ENCODE data around the gene GPR158.
"Not testable (repeated sequence)": the region's sequence is repeated elsewhere in the genome, so short reads cannot be mapped to it uniquely, and the experiment has no call there.

The GPR158 gene, protein sequence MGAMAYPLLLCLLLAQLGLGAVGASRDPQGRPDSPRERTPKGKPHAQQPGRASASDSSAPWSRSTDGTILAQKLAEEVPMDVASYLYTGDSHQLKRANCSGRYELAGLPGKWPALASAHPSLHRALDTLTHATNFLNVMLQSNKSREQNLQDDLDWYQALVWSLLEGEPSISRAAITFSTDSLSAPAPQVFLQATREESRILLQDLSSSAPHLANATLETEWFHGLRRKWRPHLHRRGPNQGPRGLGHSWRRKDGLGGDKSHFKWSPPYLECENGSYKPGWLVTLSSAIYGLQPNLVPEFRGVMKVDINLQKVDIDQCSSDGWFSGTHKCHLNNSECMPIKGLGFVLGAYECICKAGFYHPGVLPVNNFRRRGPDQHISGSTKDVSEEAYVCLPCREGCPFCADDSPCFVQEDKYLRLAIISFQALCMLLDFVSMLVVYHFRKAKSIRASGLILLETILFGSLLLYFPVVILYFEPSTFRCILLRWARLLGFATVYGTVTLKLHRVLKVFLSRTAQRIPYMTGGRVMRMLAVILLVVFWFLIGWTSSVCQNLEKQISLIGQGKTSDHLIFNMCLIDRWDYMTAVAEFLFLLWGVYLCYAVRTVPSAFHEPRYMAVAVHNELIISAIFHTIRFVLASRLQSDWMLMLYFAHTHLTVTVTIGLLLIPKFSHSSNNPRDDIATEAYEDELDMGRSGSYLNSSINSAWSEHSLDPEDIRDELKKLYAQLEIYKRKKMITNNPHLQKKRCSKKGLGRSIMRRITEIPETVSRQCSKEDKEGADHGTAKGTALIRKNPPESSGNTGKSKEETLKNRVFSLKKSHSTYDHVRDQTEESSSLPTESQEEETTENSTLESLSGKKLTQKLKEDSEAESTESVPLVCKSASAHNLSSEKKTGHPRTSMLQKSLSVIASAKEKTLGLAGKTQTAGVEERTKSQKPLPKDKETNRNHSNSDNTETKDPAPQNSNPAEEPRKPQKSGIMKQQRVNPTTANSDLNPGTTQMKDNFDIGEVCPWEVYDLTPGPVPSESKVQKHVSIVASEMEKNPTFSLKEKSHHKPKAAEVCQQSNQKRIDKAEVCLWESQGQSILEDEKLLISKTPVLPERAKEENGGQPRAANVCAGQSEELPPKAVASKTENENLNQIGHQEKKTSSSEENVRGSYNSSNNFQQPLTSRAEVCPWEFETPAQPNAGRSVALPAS (N-terminal part only)

GRCh38 chr10:25174461-25175230, at the start of gene GPR158:
GPR158 (plus strand) TSS chr10:25175001; CDS start chr10:25175421, 420 bp downstream.
- no peak for FAIRE-seq
- DNase-seq (ENCODE audit: low spot score): no peak

- DNase-seq (ENCODE audit: low spot score): no peak
- FAIRE-seq: no peak
These were observed 49.6 kb upstream of the GPR158 start for GRCh38 chr10:25125201-25125611.

DNA sequence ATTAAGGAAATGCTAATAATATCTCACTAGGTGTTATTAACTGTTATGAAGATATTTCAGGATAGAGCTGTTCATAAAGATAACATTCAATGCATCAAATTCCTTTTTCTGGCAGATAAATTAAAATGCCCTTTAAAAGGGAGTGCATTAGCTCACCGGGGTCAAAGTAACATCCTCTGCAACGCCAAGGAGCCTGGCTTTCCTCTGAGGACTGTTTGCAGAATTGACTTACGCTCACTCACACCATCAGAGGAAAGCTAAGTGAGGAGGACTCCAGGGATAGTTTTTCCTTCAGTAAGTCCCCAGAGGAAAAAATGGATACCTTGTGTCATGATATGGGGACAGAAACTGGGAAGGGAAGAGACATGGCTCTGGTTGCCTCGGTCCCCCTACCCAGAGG, 45.2 kb upstream of the GPR158 start:
- FAIRE-seq (no peak), DNase-seq (ENCODE audit: low spot score) (no peak)

- DNase-seq (ENCODE audit: low spot score) (no peak), FAIRE-seq (no peak)
These were observed 43.9 kb upstream of the GPR158 start for GRCh38 chr10:25130906-25131305.

GRCh38 chr10:25142116-25142864, 32.5 kb upstream of the GPR158 start:
- FAIRE-seq (no peak), DNase-seq (ENCODE audit: low spot score) (no peak)

- DNase-seq (ENCODE audit: low spot score) (no peak), FAIRE-seq (no peak)
These were observed 17.2 kb upstream of the GPR158 start for GRCh38 chr10:25157650-25158049.

GRCh38 chr10:25159591-25159990, 15.2 kb upstream of the GPR158 start:
- FAIRE-seq (no peak), DNase-seq (ENCODE audit: low spot score) (no peak)

- FAIRE-seq (no peak), DNase-seq (ENCODE audit: low spot score) (no peak)
These were observed 12.4 kb upstream of the GPR158 start for GRCh38 chr10:25162391-25162790.

- DNase-seq (ENCODE audit: low spot score); FAIRE-seq: not testable (repeated sequence)
These were observed 11.3 kb upstream of the GPR158 start for GRCh38 chr10:25163464-25163863.

GRCh38 chr10:25169740-25170139, 5.1 kb upstream of the GPR158 start:
- DNase-seq (ENCODE audit: low spot score) (no peak), FAIRE-seq (no peak)

- FAIRE-seq (no peak), DNase-seq (ENCODE audit: low spot score) (no peak)
These were observed 4.2 kb upstream of the GPR158 start for GRCh38 chr10:25170627-25171026.

GRCh38 chr10:25175527-25176420, 973 bp downstream of the GPR158 start:
- FAIRE-seq (no peak), DNase-seq (ENCODE audit: low spot score) (no peak)

- FAIRE-seq (no peak), DNase-seq (ENCODE audit: low spot score) (no peak)
These were observed 1.7 kb downstream of the GPR158 start for GRCh38 chr10:25176421-25176968.

DNA sequence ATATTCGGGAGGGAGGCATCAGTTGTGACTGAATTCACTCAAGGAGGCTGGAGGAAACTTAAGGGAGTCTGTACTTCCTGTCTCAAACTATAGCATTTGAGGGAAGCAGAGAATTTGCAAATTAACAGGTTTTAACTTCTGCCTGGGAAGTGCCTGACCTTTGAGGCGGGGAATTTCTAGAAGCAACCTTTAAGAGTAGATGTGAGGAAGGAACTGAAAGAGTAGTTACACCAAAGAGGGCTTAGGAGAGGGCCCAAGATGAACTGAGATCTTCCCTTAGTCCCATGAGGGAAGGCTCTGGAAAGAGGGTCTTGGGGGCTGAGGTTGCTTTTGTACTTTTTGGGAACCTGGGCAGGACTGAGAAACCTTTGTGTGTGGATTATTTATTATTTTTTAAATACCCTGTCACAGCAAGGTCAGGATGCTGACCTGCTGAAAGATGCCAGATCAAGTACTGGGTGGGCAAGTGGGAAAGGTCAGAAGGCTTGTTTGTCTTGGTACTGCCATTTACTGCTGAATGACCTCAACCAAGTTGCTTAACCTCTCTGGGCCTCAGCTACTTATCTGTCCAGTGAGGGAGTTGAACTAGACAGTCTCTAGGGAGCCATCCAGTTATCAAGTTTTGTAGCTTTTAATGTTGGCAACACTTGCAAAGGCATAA, 2.4 kb downstream of the GPR158 start:
- FAIRE-seq: no peak
- no peak for DNase-seq (ENCODE audit: low spot score)

DNA sequence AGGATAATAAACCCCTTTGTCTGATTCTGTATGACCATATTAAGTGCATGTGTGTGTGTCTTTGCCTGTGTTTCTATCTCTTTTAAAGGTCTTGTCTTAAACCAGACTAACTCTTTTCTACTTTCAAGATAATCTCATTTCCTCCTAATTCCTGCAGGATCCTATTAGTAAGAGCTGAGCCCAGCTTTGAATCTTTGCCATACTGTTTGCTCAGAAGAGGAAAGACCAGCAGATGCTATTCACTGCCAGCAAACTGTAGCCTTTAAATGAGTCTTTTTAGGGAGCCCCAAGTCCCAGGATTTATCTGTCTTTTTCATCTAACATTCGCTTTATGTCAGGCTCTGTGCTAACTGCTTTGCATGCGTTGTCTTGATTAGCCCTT, 2.9 kb downstream of the GPR158 start:
- DNase-seq (ENCODE audit: low spot score) (no peak), FAIRE-seq (no peak)

DNA sequence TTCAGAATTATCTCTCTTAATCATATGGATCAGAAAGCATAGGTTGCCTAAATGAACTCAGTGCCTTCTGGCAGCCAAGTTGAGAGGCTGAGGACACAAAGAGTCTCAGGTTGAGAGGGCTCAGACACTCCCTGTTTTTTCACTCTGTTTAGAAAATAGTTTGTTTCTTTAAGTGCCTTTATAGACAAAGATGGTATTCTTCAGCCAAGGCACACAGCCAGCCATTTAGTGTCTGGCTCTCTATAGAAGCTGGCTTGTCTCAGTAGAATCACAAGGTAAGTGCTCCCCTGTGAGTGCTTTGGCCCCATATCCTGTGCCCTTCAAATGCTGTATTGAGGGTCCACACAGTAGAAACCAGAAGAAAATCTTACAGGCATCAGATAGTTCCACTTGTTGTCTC, 3.6 kb downstream of the GPR158 start:
- FAIRE-seq (no peak), DNase-seq (ENCODE audit: low spot score) (no peak)

DNA sequence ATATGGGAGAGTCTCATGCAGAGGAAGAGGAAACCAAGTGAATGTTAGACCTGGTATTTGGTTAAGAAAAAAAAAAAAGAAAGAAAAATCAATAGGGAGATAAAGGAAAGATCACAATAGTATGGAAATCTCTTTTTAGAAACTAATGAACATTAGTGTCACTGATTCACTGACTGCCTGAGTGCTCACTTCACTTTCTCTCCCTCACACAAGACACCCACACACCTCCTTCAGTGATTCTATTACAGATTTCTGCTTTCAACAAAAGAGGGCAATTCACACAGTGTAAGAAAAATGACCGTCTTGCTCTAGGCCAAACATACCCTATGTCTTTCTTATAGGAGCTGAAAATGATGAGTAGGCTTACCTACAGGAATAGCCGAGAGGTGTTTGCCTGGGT, 6.0 kb downstream of the GPR158 start:
- FAIRE-seq: no peak
- DNase-seq (ENCODE audit: low spot score): no peak

DNA sequence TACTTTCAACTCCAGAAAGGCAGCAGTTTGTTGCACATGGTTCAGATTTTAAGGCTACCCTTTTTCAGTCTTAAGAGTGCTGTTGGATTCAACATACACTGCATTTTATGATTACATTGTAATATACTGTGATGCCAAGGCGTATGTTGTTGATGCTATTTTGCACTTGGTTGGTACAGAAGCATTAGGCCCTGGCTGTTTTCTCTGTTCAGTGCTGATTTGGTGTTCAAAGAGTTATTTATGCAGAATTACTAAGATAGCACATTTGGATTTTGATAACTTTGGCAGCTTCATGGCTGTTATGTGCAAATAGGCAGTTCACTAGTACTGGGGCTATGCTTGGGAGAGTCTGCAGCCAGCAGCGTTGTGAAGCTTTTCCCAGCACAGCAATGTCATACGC, 7.8 kb downstream of the GPR158 start:
- no peak for FAIRE-seq
- no peak for DNase-seq (ENCODE audit: low spot score)
